ENCODE results near the gene MYOM1.

The MYOM1 gene

GRCh38 chr18:3183103-3183717 lies 36.6 kb downstream of the MYOM1 start:
- no peak for DNase-seq

DNA sequence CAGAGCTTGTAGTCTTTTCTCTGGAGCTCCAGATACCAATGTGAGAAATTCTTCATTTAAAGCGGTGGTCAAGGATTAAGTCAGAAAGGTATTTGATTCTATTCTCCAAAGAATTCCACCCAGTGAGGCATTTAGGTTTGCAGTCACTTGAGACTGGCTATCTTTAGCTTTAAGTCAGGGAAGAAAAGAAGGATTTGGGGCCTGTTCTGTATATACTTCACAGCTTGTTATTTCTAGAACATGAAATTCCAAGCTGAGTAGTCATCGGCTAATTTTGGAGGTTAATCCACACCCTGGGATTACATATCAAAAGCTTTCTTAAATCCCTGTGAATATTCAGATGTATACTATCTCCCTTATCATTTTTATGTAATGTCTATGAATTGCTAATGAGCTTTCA lies 39.4 kb downstream of the MYOM1 start:
- DNase-seq = peak; percentile 59

DNA sequence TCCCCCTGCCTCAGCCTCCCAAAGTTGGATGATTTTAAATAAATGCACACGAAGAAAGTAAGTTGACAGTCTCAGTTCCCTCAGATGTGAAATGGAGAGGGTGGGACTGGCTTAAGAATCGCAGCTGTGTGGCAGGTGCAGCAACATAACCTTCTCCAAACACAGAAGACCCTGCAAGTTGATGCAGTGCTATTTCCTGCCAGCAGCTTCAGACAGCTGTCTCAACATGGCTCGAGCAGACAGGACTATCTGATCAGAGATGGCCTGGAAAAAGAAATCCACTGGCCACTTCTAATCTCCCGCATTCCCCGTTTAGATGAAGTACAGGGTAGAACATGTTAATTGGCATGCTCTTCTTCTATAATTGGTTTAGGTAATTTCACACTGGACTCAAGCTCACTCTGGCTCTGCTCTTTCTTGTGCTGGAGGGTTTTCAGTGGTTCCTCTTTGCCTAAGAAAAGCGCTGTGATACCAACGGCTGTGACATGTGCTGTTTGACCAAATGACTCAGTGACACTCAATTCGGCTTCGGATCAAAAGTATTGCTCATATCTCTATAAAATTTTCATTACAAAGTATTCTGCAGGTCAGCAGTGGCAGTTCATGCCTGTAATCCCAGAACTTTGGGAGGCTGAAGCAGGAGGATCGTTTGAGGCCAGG lies 40.2 kb downstream of the MYOM1 start:
- DNase-seq = no peak

- DNase-seq = peak; percentile 12
Observed at GRCh38 chr18:3177902-3178687, 41.7 kb downstream of the MYOM1 start.

GRCh38 chr18:3175195-3175758 lies 44.5 kb downstream of the MYOM1 start:
- no peak for DNase-seq

DNA sequence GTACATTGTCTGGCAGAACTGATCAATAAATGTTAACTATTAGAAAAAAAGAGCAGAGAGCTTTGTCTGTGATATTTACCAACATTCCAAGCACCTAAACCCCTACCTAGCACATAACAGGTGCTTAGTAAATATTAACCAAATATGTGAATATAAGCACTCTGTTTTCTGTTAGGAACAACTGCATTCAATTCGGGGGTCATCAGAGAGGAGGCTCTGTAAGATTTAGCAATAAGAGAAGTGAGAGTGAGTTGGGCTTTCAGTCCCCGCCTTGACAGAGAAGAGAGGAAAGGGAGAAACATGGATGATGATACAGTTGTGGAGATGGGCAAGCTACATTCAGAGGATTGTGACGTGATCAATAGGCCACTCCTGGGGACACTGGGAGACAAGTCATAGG lies 47.7 kb downstream of the MYOM1 start:
- no peak for DNase-seq

- no peak for DNase-seq
Observed at GRCh38 chr18:3171631-3172030, 48.1 kb downstream of the MYOM1 start.

DNA sequence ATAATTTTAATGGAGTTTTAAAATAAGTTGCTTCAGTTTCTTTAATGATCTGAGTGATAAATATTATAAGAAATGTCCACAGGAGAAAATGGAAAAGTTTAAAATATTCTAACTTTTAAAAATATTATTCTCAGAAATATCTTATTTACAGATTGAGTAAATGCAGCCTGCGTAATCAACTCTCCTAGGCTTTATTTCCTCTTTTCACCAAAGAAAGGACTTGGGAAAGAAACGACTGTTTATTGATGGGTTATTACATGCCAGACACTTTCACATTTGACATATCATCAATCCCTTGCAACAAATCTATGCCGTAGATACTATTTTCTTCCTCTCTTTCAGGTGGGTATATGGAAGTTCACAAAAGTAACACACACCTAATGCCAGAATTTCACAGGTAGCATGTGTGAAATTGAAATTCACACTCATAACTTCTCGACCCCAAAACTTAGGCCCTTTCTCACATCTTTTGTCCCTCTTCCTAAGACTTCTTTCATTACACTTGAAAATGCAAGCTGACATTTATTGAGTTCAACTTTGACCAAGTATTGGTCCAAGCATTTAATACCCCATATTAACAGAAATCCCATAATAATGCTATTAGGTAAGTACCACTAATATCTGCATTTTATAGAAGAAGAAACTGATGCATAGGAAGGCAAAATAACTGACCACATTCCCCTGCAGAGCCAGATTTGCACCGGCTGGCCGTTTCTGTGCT lies 49.2 kb downstream of the MYOM1 start:
- no peak for DNase-seq

DNA sequence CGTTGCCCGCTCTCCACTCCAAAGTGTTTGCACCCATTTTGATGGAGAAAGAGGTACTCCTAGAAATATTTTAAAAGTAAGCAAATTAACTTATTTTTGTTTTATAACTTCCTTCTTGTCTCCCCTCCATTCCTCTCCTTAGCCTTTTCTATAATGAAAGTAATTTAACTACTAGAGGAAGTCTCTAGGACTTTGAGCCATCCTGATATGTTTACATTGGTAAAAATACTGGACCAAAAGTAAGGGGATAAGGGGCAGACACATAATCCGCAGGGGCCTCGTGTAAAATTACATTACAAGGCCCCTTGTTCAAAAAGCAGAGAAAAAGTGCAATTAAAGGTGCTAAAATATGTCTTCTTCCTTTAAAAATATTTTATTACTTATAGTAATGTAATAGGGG lies 55.4 kb downstream of the MYOM1 start:
- DNase-seq = no peak

- no peak for DNase-seq
Observed at GRCh38 chr18:3163968-3164367, 55.8 kb downstream of the MYOM1 start.

- no peak for DNase-seq
Observed at GRCh38 chr18:3162181-3162580, 57.6 kb downstream of the MYOM1 start.

DNA sequence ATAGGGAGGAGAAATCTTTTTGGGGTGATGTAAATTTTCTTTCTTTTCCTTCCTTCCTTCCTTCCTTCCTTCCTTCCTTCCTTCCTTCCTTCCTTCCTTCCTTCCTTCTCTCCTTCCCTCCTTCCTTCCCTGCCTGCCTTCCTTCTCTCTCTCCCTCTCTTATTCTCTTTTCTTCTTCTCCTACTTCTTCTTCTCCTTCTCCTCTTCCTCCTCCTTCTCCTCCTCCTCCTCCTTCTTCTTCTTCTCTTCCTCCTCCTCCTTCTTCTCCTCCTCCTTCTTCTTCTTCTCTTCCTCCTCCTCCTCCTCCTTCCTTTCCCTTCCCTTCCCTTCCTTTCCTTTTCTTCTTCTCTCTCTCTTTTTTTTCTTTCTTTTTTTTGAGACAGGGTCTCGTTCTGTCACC lies 59.9 kb downstream of the MYOM1 start:
- no peak for DNase-seq

DNA sequence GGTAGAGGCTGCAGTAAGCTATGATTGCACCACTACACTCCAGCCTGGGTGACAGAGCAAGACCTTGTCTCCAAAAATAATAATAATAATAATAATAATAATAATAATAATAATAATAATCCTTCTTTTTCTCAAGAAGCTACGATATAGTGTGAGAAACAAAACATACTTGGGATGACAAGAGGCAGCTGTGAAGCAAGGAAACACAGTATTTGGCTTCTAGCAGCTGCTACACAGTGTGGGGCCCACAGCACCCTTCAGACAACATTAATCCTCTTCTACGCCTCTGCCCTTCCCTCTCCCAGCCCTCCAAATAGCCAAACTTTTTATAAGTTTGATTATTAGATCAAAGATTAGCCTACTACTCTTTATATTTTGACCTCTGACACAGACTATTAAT lies 62.2 kb downstream of the MYOM1 start:
- no peak for DNase-seq

- DNase-seq = no peak
Observed at GRCh38 chr18:3157086-3157485, 62.7 kb downstream of the MYOM1 start.

DNA sequence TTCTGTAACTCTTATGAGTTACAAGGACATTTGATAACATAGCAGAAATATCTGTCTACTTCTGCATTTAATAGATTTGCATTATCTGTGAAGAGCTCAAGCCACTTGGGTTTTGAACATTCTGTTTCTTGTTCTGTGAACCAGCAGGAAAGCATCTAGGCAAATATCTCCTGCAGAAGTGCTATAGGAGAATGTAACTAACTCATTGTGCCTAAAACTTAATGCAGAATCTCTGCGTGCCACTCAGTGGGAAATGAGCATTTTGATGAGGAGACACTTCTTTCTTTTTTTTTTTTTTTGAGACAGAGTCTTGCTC lies 63.5 kb downstream of the MYOM1 start:
- no peak for DNase-seq

DNA sequence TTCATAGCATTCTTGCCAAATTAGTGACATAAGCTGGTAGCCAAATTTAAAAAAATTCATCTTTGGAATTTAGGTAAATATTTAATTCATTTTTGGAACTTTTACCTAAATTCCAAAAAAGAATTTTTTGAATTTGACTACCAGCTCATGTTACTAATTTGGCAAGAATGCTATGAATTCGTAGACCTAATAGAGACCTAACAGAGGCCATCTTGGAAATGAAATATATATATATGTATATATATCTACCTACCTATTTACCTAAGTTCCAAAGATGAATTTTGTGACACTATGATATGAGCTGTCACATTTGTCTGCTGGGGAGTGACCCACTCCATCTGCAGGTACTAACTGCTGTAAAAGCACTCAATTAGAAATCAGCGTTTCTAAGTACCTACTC lies 65.6 kb downstream of the MYOM1 start:
- no peak for DNase-seq

GRCh38 chr18:3153107-3153704 lies 66.6 kb downstream of the MYOM1 start:
- peak; percentile 8 for DNase-seq

DNA sequence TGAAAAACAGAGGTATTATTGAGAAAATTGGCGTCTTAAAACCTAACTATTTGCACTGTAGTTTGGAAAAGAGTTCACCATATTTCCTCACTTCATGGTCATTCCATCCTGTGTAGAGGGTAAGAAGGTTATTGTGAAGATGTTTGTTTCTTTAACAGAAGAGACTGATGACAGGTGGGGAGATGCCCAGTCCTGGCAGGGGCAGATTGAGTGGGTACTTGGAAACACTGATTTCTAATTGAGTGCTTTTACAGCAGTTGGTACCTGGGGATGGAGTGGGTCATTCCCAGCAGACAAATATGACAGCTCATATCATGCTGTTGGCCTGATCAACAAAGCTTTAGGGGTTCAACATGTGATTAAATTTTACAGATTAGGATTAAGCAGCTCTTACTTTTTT lies 67.5 kb downstream of the MYOM1 start:
- DNase-seq = no peak

GRCh38 chr18:3151399-3152264 lies 68.1 kb downstream of the MYOM1 start:
- peak; percentile 27 for DNase-seq

- DNase-seq = no peak
Observed at GRCh38 chr18:3150688-3151087, 69.1 kb downstream of the MYOM1 start.

GRCh38 chr18:3150274-3150673 lies 69.5 kb downstream of the MYOM1 start:
- DNase-seq = no peak
